HepG2 (cell line): ENCODE data around the gene VSTM5. TPM values are rescaled to one million over a fixed set of nuclear protein-coding genes. Genes with fewer than 3 reads are reported as not detected.

Experiments
- ARNTL ChIP-seq: sonication (generic); formaldehyde crosslinking; IDR thresholded peaks from 2 replicates; pipeline ENCODE4 v1.4.0; 2020; ENCODE audit warnings: mild to moderate bottlenecking, missing genetic modification reagents
- GATA4 ChIP-seq: sonication (generic); IDR thresholded peaks from 2 replicates; pipeline ENCODE4 v1.6.1; 2016; ENCODE audit warnings: antibody characterized with exemption, low read depth, borderline replicate concordance
- IRX3 ChIP-seq: sonication (generic); formaldehyde crosslinking; IDR thresholded peaks from 2 replicates; pipeline ENCODE4 v1.8.1; 2023; ENCODE audit warnings: mild to moderate bottlenecking, low read depth, missing genetic modification reagents, borderline replicate concordance
- JUNB ChIP-seq: sonication (generic); formaldehyde crosslinking; IDR thresholded peaks from 2 replicates; pipeline ENCODE4 v1.8.0; 2022; ENCODE audit warnings: missing genetic modification reagents, mild to moderate bottlenecking, borderline replicate concordance
- KLF13 ChIP-seq: sonication (generic); formaldehyde crosslinking; IDR thresholded peaks from 2 replicates; pipeline ENCODE4 v1.4.0; 2020; ENCODE audit warnings: mild to moderate bottlenecking, missing genetic modification reagents
- SRSF4 ChIP-seq: fragments of 200-400 bp; formaldehyde crosslinking; IDR thresholded peaks from one replicate; pipeline ENCODE4 v1.6.1; 2018; ENCODE audit warnings: mild to moderate bottlenecking, low read depth, low read length, moderate library complexity; ENCODE audit not compliant: poor library complexity, severe bottlenecking
- ZNF598 ChIP-seq: sonication (generic); formaldehyde crosslinking; IDR thresholded peaks from 2 replicates; pipeline ENCODE4 v1.5.1; 2020; ENCODE audit warnings: mild to moderate bottlenecking, missing genetic modification reagents, borderline replicate concordance
- ZSCAN29 ChIP-seq: sonication (generic); formaldehyde crosslinking; conservative IDR thresholded peaks from 2 replicates; pipeline ENCODE4 v1.4.0; 2020; ENCODE audit warnings: mild to moderate bottlenecking, missing genetic modification reagents
- polyA plus RNA-seq, 8 experiments: library from polyadenylated mRNA; depleted of rRNA in 3 of 8; stranded (reverse) in 7 of 8; unstranded in 1 of 8; fragments of >200 nt; fragmentation: Illumina TruSeq in 4 of 8; extraction: Trizol in 4 of 8; gene quantifications; 2 replicates each; pipeline versions ENCODE4 v1.2.1 to v1.2.3, GENCODE V29; 2011 to 2016; ENCODE audit warnings: low read depth in 4 of 8, missing spikeins in 1 of 8, mixed read lengths in 1 of 8; ENCODE audit not compliant: insufficient read depth in 1 of 8
- total RNA-seq, 5 experiments: library from RNA; depleted of rRNA; stranded (reverse); fragments of >200 nt; fragmentation: Illumina TruSeq; extraction: Trizol; gene quantifications; 2 replicates each; pipeline ENCODE4 v1.2.3, GENCODE V29; 2016; ENCODE audit warnings: low read depth in 1 of 5
- TF ChIP-seq, protein P1 (sequence below): sonication (generic); formaldehyde crosslinking; IDR thresholded peaks from 2 replicates; pipeline ENCODE4 v1.4.0; 2020; ENCODE audit warnings: missing genetic modification reagents, borderline replicate concordance
- TF ChIP-seq, protein P2 (sequence below): sonication (generic); formaldehyde crosslinking; IDR thresholded peaks from 2 replicates; pipeline ENCODE4 v1.5.1; 2020; ENCODE audit warnings: missing genetic modification reagents, mild to moderate bottlenecking, borderline replicate concordance

The VSTM5 gene
- total and polyA plus RNA-seq, 2 of the 13 experiments (the other 11 are each of a cell fraction or from before 2014, with no cell fraction given) = not detected

DNA sequence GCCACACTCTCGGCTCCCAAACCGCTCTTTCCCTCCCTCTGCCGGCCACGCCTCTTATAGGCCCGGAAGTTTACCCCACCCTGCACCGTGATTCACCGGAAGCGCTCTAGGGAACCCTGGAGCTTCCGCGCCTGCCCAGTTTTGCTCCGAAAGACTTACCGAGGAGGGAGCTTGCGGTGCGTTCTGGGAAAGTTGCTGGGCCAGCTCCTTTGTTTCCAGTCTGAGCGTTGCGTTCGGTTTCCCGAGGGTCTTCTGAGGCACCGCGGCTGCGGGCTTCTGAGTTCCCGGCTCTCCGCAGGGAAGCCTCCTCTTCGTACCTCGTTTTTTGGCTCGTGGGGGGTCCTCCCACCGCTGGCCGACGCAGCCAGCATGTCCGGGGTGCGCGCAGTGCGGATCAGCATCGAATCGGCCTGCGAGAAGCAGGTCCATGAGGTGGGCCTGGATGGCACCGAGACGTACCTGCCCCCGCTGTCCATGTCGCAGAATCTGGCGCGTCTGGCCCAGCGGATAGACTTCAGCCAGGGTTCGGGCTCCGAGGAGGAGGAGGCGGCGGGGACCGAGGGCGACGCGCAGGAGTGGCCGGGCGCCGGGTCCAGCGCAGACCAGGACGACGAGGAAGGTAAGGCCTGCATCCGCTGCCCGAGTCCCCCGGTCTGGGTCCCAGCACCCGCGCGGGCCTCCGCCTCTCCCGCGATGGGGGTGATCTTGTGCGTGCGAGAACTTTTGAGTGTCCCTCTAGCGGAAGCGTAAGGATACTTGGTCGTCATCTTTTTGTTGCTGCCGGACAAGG, 66.1 kb downstream of the VSTM5 start, which contains the start of gene MED17 (continued):
- TF ChIP-seq, protein P1, sequence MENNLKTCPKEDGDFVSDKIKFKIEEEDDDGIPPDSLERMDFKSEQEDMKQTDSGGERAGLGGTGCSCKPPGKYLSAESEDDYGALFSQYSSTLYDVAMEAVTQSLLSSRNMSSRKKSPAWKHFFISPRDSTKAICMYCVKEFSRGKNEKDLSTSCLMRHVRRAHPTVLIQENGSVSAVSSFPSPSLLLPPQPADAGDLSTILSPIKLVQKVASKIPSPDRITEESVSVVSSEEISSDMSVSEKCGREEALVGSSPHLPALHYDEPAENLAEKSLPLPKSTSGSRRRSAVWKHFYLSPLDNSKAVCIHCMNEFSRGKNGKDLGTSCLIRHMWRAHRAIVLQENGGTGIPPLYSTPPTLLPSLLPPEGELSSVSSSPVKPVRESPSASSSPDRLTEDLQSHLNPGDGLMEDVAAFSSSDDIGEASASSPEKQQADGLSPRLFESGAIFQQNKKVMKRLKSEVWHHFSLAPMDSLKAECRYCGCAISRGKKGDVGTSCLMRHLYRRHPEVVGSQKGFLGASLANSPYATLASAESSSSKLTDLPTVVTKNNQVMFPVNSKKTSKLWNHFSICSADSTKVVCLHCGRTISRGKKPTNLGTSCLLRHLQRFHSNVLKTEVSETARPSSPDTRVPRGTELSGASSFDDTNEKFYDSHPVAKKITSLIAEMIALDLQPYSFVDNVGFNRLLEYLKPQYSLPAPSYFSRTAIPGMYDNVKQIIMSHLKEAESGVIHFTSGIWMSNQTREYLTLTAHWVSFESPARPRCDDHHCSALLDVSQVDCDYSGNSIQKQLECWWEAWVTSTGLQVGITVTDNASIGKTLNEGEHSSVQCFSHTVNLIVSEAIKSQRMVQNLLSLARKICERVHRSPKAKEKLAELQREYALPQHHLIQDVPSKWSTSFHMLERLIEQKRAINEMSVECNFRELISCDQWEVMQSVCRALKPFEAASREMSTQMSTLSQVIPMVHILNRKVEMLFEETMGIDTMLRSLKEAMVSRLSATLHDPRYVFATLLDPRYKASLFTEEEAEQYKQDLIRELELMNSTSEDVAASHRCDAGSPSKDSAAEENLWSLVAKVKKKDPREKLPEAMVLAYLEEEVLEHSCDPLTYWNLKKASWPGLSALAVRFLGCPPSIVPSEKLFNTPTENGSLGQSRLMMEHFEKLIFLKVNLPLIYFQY (CRISPR knock-in tag) = no peak
- peak; percentile 30; the same call in 1 of the 2 replicates for TF ChIP-seq JUNB
- TF ChIP-seq ZSCAN29 (CRISPR knock-in tag) = no peak
- TF ChIP-seq KLF13 (CRISPR knock-in tag) = peak; percentile 24; the same call in 1 of the 2 replicates
- TF ChIP-seq ARNTL (CRISPR knock-in tag) = 0 out of 2 replicates have a peak, but pooled peaks have one; percentile 13
- TF ChIP-seq, protein P2, sequence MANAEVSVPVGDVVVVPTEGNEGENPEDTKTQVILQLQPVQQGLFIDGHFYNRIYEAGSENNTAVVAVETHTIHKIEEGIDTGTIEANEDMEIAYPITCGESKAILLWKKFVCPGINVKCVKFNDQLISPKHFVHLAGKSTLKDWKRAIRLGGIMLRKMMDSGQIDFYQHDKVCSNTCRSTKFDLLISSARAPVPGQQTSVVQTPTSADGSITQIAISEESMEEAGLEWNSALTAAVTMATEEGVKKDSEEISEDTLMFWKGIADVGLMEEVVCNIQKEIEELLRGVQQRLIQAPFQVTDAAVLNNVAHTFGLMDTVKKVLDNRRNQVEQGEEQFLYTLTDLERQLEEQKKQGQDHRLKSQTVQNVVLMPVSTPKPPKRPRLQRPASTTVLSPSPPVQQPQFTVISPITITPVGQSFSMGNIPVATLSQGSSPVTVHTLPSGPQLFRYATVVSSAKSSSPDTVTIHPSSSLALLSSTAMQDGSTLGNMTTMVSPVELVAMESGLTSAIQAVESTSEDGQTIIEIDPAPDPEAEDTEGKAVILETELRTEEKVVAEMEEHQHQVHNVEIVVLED (CRISPR knock-in tag) = peak; percentile 52; the same call in 1 of the 2 replicates
- peak; percentile 64; the same call in 1 of the 2 replicates for TF ChIP-seq GATA4
- no peak for TF ChIP-seq IRX3 (CRISPR knock-in tag)
- TF ChIP-seq ZNF598 = peak; percentile 73; the same call in 1 of the 2 replicates
- TF ChIP-seq SRSF4 = no peak
